ENCODE results near the gene PTX3. TPM values are rescaled to one million over a fixed set of nuclear protein-coding genes. Genes with fewer than 3 reads are reported as not detected.

PTX3 gene
- total RNA-seq, 4 donors from 2014 or later, result 2.1 to 132 (median 5.1) TPM

- no peak overlapping the region for H3K27ac ChIP-seq (replicated peaks in 1 of 4)
- H3K4me3 ChIP-seq, result no peak overlapping the region
- no peaks in the 10 kb centered on the region for H3K4me1 ChIP-seq
- WGBS, result 97% methylated on average over 1 of the region's 1 CpG
- intact Hi-C loops (cut with DNase I), result no loop called here
- no peaks in the 10 kb centered on the region for H3K36me3 ChIP-seq
- no peaks in the 10 kb centered on the region for H3K9me3 ChIP-seq
- no peak for DNase-seq (ENCODE audit: extremely low spot score)
- no peaks in the 10 kb centered on the region for H3K27me3 ChIP-seq
- no peak for TF ChIP-seq CTCF (IDR thresholded peaks at IDR 0.05)
- TF ChIP-seq POLR2A (IDR thresholded peaks at IDR 0.05; ENCODE audit: low read depth), result no peak
- TF ChIP-seq POLR2AphosphoS5 (IDR thresholded peaks at IDR 0.05), result no peak
- TF ChIP-seq EP300 (IDR thresholded peaks at IDR 0.05), result no peak
Observed at GRCh38 chr3:157472648-157473047, 36.0 kb downstream of the PTX3 start.

GRCh38 chr3:157475921-157476414, 39.3 kb downstream of the PTX3 start:
- Histone ChIP-seq H3K27ac (replicated peaks in 1 of 4) (no peak overlapping the region), H3K4me3 (no peak overlapping the region), H3K36me3 (no peaks in the 10 kb centered on the region), H3K27me3 (no peaks in the 10 kb centered on the region), H3K9me3 (no peaks in the 10 kb centered on the region), H3K4me1 (no peaks in the 10 kb centered on the region)
- WGBS, result 44% methylated on average over 1 of the region's 1 CpG
- intact Hi-C loops (cut with DNase I), result no loop called here
- no peak for TF ChIP-seq POLR2AphosphoS5 (IDR thresholded peaks at IDR 0.05)
- DNase-seq (ENCODE audit: extremely low spot score), result no peak

GRCh38 chr3:157477441-157477840, 40.8 kb downstream of the PTX3 start:
- Histone ChIP-seq H3K4me3 (no peak overlapping the region), H3K4me1 (no peaks in the 10 kb centered on the region), H3K27me3 (peaks cover 0 to 5% (median 0%) of the 10 kb centered on the region in 4 donors), H3K9me3 (no peaks in the 10 kb centered on the region), H3K36me3 (no peaks in the 10 kb centered on the region), H3K27ac (replicated peaks in 1 of 4) (no peak overlapping the region)
- WGBS, result 86% methylated on average over 3 of the region's 3 CpGs
- intact Hi-C loops (cut with DNase I), result no loop called here
- DNase-seq (ENCODE audit: extremely low spot score), result no peak
- TF ChIP-seq POLR2A (IDR thresholded peaks at IDR 0.05; ENCODE audit: low read depth), result no peak
- no peak for TF ChIP-seq EP300 (IDR thresholded peaks at IDR 0.05)
- TF ChIP-seq CTCF (IDR thresholded peaks at IDR 0.05), result no peak
- no peak for TF ChIP-seq POLR2AphosphoS5 (IDR thresholded peaks at IDR 0.05)

GRCh38 chr3:157479464-157480243, 43.0 kb downstream of the PTX3 start:
- 86% methylated on average over 1 of the region's 1 CpG for WGBS

More at GRCh38 chr3:157479464-157480243, 43.0 kb downstream of the PTX3 start:
- Histone ChIP-seq H3K4me1 (no peaks in the 10 kb centered on the region), H3K27ac (replicated peaks in 1 of 4) (no peak overlapping the region), H3K27me3 (peaks cover 0 to 6% (median 0%) of the 10 kb centered on the region in 4 donors), H3K9me3 (no peaks in the 10 kb centered on the region), H3K36me3 (no peaks in the 10 kb centered on the region), H3K4me3 (no peak overlapping the region)
- TF ChIP-seq CTCF (IDR thresholded peaks at IDR 0.05) (no peak), POLR2A (IDR thresholded peaks at IDR 0.05; ENCODE audit: low read depth) (no peak), EP300 (IDR thresholded peaks at IDR 0.05) (no peak), POLR2AphosphoS5 (IDR thresholded peaks at IDR 0.05) (no peak)
- DNase-seq (ENCODE audit: extremely low spot score), result no peak
- intact Hi-C loops (cut with DNase I), result no loop called here

All from esophagus muscularis mucosa (tissue), 4 donors.